Epithelial cell of esophagus (primary cell): Measurements from ENCODE around the gene FBXO21.
"Not testable (repeated sequence)": the region's sequence is repeated elsewhere in the genome, so short reads cannot be mapped to it uniquely, and the experiment has no call there.

ENCODE experiments used
- DNase-seq: peaks from one replicate; pipeline ENCODE4 v3.0.0; 2010; ENCODE audit warnings: low read depth
- H3K4me3 ChIP-seq: 2 replicates; pipeline ENCODE4 v1.5.1; 2011; ENCODE audit warnings: mild to moderate bottlenecking, low read length, control low read depth
- CTCF ChIP-seq: IDR thresholded peaks from 2 replicates; pipeline ENCODE4 v1.5.1; 2011; ENCODE audit warnings: low read depth, mild to moderate bottlenecking, low read length, control low read depth, inconsistent platforms; ENCODE audit not compliant: insufficient read depth; ENCODE audit errors: missing control alignments

FBXO21 gene

GRCh38 chr12:117100251-117100650 is 90.0 kb downstream of the FBXO21 start:
- TF ChIP-seq CTCF, result no peak
- DNase-seq, result no peak
- no peak overlapping the region for H3K4me3 ChIP-seq

- no peak for DNase-seq
- H3K4me3 ChIP-seq, result no peak overlapping the region
- TF ChIP-seq CTCF, result no peak
Observed at GRCh38 chr12:117098361-117099217, 91.7 kb downstream of the FBXO21 start.

GRCh38 chr12:117098024-117098360 is 92.3 kb downstream of the FBXO21 start:
- H3K4me3 ChIP-seq, result no peak overlapping the region
- no peak for DNase-seq
- TF ChIP-seq CTCF, result no peak

GRCh38 chr12:117097159-117097558 is 93.1 kb downstream of the FBXO21 start:
- no peak for DNase-seq
- no peak overlapping the region for H3K4me3 ChIP-seq
- TF ChIP-seq CTCF, result no peak

- H3K4me3 ChIP-seq, result no peak overlapping the region
Observed at GRCh38 chr12:117096501-117097042, 93.7 kb downstream of the FBXO21 start.

GRCh38 chr12:117095191-117095590 is 95.1 kb downstream of the FBXO21 start:
- not testable (repeated sequence) for DNase-seq, H3K4me3 ChIP-seq

More at GRCh38 chr12:117096501-117097042, 93.7 kb downstream of the FBXO21 start:
- no peak for DNase-seq
- no peak for TF ChIP-seq CTCF

GRCh38 chr12:117093918-117094630 is 96.2 kb downstream of the FBXO21 start:
- DNase-seq, result no peak
- no peak overlapping the region for H3K4me3 ChIP-seq
- no peak for TF ChIP-seq CTCF
